ENCODE results near the gene SCFD2.

SCFD2 gene

DNA sequence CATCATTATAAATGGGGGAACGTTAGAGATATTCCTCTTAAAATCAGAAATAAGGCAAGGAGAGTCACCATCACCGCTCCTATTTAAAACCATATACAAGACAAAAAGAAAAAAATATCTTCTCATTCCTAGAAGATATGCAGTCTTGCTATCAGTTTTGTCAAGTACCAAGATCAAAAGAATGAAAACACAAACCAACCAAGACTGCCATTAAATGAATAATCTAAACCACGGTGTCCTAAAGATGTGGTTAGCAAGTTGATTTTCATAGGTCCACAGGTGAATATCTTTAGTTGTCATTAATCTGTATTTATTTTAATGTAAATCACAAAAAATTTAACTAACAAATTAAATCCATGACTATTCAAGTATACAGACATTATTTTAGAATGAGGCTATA, 39.3 kb downstream of the SCFD2 start:
- peaks cover 2% of the 10 kb centered on the region; the same call in 1 of the 2 replicates for H3K36me3 ChIP-seq (ENCODE audit: control insufficient read depth, insufficient read depth, low read length)
- TF ChIP-seq, protein P1, sequence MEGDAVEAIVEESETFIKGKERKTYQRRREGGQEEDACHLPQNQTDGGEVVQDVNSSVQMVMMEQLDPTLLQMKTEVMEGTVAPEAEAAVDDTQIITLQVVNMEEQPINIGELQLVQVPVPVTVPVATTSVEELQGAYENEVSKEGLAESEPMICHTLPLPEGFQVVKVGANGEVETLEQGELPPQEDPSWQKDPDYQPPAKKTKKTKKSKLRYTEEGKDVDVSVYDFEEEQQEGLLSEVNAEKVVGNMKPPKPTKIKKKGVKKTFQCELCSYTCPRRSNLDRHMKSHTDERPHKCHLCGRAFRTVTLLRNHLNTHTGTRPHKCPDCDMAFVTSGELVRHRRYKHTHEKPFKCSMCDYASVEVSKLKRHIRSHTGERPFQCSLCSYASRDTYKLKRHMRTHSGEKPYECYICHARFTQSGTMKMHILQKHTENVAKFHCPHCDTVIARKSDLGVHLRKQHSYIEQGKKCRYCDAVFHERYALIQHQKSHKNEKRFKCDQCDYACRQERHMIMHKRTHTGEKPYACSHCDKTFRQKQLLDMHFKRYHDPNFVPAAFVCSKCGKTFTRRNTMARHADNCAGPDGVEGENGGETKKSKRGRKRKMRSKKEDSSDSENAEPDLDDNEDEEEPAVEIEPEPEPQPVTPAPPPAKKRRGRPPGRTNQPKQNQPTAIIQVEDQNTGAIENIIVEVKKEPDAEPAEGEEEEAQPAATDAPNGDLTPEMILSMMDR (IDR thresholded peaks at IDR 0.05; ENCODE audit: insufficient read depth, low read length, poor library complexity, severe bottlenecking), result no peak
- DNase-seq (ENCODE audit: extremely low read depth, insufficient read length), result no peak
- H3K4me3 ChIP-seq (replicated peaks; ENCODE audit: low read depth, low read length), result no peak overlapping the region
- H3K27me3 ChIP-seq (replicated peaks; ENCODE audit: control insufficient read depth, insufficient read depth, low read length), result no peaks in the 10 kb centered on the region

DNA sequence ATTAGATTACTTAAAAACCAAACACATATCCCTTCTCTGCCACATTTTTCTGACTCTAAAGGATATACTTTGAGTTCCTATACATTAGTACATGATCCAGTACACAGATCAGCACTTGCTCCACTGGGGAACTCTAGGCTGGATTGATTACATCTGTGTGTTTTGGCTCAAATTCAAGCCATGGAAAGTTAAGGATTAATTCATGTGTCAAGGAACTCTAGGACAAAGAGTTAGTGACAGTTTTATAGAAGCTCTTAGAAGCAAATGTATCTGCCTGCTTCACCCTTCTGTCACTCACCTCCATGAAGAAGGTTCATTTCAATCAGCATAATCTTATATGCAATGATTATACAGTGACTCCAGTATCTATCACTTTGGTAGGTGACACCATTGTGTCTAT, 43.2 kb downstream of the SCFD2 start:
- Histone ChIP-seq H3K36me3 (ENCODE audit: control insufficient read depth, insufficient read depth, low read length) (peaks cover 2% of the 10 kb centered on the region; the same call in 1 of the 2 replicates), H3K27me3 (replicated peaks; ENCODE audit: control insufficient read depth, insufficient read depth, low read length) (no peaks in the 10 kb centered on the region), H3K4me3 (replicated peaks; ENCODE audit: low read depth, low read length) (no peak overlapping the region)
- TF ChIP-seq, protein P1 (IDR thresholded peaks at IDR 0.05; ENCODE audit: insufficient read depth, low read length, poor library complexity, severe bottlenecking), result no peak
- no peak for DNase-seq (ENCODE audit: extremely low read depth, insufficient read length)

DNA sequence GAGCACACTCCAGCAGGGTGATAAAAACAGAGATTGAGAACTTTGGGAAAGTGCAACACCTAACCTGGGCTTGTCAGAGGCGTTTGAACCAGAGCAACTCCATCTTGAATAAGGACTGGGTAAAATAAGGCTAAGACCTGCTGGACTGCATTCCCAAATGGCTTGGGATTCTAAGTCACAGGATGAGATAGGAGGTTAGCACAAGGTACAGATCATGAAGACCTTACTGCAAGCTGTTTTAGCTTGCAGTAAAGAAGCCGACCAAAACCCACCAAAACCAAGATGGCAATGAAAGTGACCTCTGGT, 43.9 kb downstream of the SCFD2 start:
- Histone ChIP-seq H3K4me3 (replicated peaks; ENCODE audit: low read depth, low read length) (no peak overlapping the region), H3K27me3 (replicated peaks; ENCODE audit: control insufficient read depth, insufficient read depth, low read length) (no peaks in the 10 kb centered on the region), H3K36me3 (ENCODE audit: control insufficient read depth, insufficient read depth, low read length) (no peaks in the 10 kb centered on the region)
- TF ChIP-seq, protein P1 (IDR thresholded peaks at IDR 0.05; ENCODE audit: insufficient read depth, low read length, poor library complexity, severe bottlenecking), result no peak
- DNase-seq (ENCODE audit: extremely low read depth, insufficient read length), result no peak

DNA sequence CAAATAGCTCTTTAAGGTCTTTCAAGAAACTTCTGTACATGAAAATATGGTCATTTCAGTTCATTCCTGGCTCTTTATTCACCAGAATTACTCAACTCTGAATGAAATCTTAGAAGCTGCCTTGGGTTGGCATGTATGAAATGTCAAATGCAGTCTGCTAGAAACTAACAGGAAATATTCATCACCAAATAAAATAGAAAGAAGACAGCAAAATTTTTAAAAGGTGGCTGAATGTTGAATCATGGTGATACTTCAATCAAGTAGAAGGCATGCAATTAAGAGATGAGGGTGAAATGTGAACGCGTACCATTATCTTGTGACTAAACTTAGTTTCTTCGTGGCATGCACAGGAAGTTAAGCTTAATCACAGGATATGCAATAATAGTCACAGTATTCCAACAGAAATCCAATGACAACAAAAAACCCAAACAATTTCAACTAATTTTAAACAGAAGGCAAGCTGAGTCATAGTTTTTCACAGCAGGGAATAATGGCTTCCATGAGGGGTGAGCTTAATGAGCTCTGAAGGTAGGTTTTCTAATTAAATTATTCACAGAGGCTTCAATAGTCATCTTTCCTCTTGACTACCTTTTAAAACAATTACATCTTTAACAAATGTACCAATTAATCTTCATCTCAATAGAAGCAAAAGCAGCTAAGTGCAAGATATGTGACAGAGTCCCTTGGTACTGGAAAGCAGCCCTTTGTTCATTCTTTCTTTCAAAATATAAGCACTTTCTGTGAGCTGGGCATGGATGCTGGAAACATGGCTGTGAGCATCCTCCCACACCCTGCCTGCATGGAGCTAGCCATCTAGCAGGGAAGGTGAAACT, 44.5 kb downstream of the SCFD2 start:
- no peaks in the 10 kb centered on the region for H3K27me3 ChIP-seq (replicated peaks; ENCODE audit: control insufficient read depth, insufficient read depth, low read length)
- no peaks in the 10 kb centered on the region for H3K36me3 ChIP-seq (ENCODE audit: control insufficient read depth, insufficient read depth, low read length)
- TF ChIP-seq, protein P1 (IDR thresholded peaks at IDR 0.05; ENCODE audit: insufficient read depth, low read length, poor library complexity, severe bottlenecking), result no peak
- no peak for DNase-seq (ENCODE audit: extremely low read depth, insufficient read length)
- H3K4me3 ChIP-seq (replicated peaks; ENCODE audit: low read depth, low read length), result no peak overlapping the region

DNA sequence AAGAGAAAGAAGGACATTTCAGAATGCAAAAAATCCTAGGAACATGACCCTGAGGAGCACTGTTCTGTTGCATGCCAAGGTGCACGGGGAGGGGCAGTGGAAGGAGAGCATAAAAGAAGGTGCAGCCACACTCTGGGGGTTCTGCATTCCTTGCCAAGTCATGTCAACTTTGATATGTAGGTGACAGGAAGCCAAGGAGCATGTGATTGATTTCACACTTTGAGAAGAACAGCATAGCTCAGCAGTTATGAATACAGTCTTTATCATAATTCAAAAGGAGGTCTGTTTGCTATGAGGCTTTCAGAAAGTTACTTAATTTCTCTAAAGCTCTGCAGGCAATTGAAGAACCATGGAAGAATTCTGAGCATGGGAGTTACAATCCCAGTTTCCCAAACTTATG, 50.6 kb downstream of the SCFD2 start:
- no peak for DNase-seq (ENCODE audit: extremely low read depth, insufficient read length)
- TF ChIP-seq, protein P1 (IDR thresholded peaks at IDR 0.05; ENCODE audit: insufficient read depth, low read length, poor library complexity, severe bottlenecking), result no peak
- no peaks in the 10 kb centered on the region for H3K27me3 ChIP-seq (replicated peaks; ENCODE audit: control insufficient read depth, insufficient read depth, low read length)

More for the DNA sequence above, 50.6 kb downstream of the SCFD2 start:
- no peaks in the 10 kb centered on the region for H3K36me3 ChIP-seq (ENCODE audit: control insufficient read depth, insufficient read depth, low read length)
- H3K4me3 ChIP-seq (replicated peaks; ENCODE audit: low read depth, low read length), result no peak overlapping the region
